K562 (cell line): ENCODE results near the gene VGF. TPM values are rescaled to one million over a fixed set of nuclear protein-coding genes. Genes with fewer than 3 reads are reported as not detected.
A peak's percentile ranks its signal among the peaks of the same experiment; 100 is the strongest.

ENCODE experiments used
- ATAC-seq: fragments of 200-7000 bp; cut with Tn5 transposase; 3 replicates; pipeline ENCODE4 v1.9.1; 2020; ENCODE audit warnings: moderate library complexity
- BruUV-seq: library from RNA; stranded (reverse); fragments of 400-500 nt; replicated peaks from 2 replicates; lab custom pipeline; 2021; lab: Mats Ljungman, UMichigan
- CTCF ChIA-PET: fragments of 300-600 bp; formaldehyde crosslinking; extraction: SDS; loops from one replicate; lab custom pipeline; 2021; ENCODE audit warnings: low intra/inter-chr PET ratio; lab: Yijun Ruan, JAX
- POLR2A ChIA-PET: fragments of 300-600, 350-650 bp; sonication (Branson Sonifier 250); formaldehyde crosslinking; extraction: SDS; loops from one replicate; lab custom pipeline; 2021; ENCODE audit warnings: antibody characterized with exemption, inconsistent platforms; lab: Yijun Ruan, JAX
- DNase-seq, 4 experiments: peaks; one replicate each; pipeline versions ENCODE4 v3.0.0 to v3.0.0-alpha.2; 2011 to 2018; ENCODE audit warnings: low spot score in 3 of 4, mixed read lengths in 3 of 4; ENCODE audit errors: extremely low read depth in 1 of 4
- FAIRE-seq: peaks from 2 replicates; lab custom pipeline; 2011; peaks lifted over from hg19 to GRCh38; lab: Jason Lieb, UNC
- H2AFZ ChIP-seq: 2 replicates; pipeline ENCODE4 v1.6.0; 2011; ENCODE audit warnings: low read depth, low read length, control low read depth, inconsistent platforms
- H3K27ac ChIP-seq: fragments of 200-600 bp; 3 replicates; pipeline ENCODE4 v1.8.0; 2011; ENCODE audit warnings: low read depth, mild to moderate bottlenecking, control low read depth, inconsistent platforms, low read length, moderate library complexity, mixed read lengths; ENCODE audit errors: extremely low read depth
- H3K27me3 ChIP-seq, 2 experiments: fragments of 300-600 bp in 1 of 2; 2 replicates in 1 of 2; 3 replicates in 1 of 2; pipeline versions ENCODE4 v1.6.0 to v1.8.0; 2011; ENCODE audit warnings: inconsistent platforms in 2 of 2, low read length in 2 of 2, mild to moderate bottlenecking in 1 of 2, mixed read lengths in 1 of 2, moderate library complexity in 1 of 2; ENCODE audit not compliant: control insufficient read depth in 2 of 2, insufficient read depth in 2 of 2
- H3K36me3 ChIP-seq: fragments of 300-600 bp; 3 replicates; pipeline ENCODE4 v1.8.0; 2011; ENCODE audit warnings: mild to moderate bottlenecking, low read length, inconsistent platforms; ENCODE audit not compliant: control insufficient read depth, insufficient read depth
- H3K4me1 ChIP-seq, 2 experiments: fragments of 200-600 bp in 1 of 2; replicated peaks in 1 of 2; 2 replicates in 1 of 2; 3 replicates in 1 of 2; pipeline versions ENCODE4 v1.5.1 to v1.8.0; 2011; ENCODE audit warnings: inconsistent platforms in 2 of 2, low read length in 2 of 2, mild to moderate bottlenecking in 1 of 2, mixed read lengths in 1 of 2, moderate library complexity in 1 of 2; ENCODE audit not compliant: control insufficient read depth in 2 of 2, insufficient read depth in 2 of 2
- H3K4me2 ChIP-seq: 2 replicates; pipeline ENCODE4 v1.6.1; 2011; ENCODE audit warnings: low read length, control low read depth, inconsistent platforms, mixed read lengths; ENCODE audit not compliant: insufficient read depth
- H3K4me3 ChIP-seq: fragments of 200-600 bp; sonication (generic), shearing (Covaris generic); 2 replicates; pipeline ENCODE4 v1.5.1; 2016; ENCODE audit warnings: control low read depth, inconsistent platforms
- H3K79me2 ChIP-seq: fragments of 200-600 bp; 3 replicates; pipeline ENCODE4 v1.8.0; 2011; ENCODE audit warnings: low read length, inconsistent platforms; ENCODE audit not compliant: control insufficient read depth, insufficient read depth
- H3K9ac ChIP-seq, 2 experiments: 2 replicates each; pipeline versions ENCODE4 v1.6.0 to v1.6.1; 2011; ENCODE audit warnings: low read depth in 2 of 2, low read length in 2 of 2, control low read depth in 1 of 2, inconsistent platforms in 1 of 2, mild to moderate bottlenecking in 1 of 2, mixed read lengths in 1 of 2; ENCODE audit not compliant: insufficient read depth in 1 of 2
- H3K9me1 ChIP-seq: one replicate; pipeline ENCODE4 v1.6.0; 2011; ENCODE audit warnings: inconsistent platforms, mild to moderate bottlenecking, low read length, moderate library complexity; ENCODE audit not compliant: control insufficient read depth, insufficient read depth
- H3K9me3 ChIP-seq: replicated peaks from 2 replicates; pipeline ENCODE4 v1.5.1; 2011; ENCODE audit warnings: low read depth, low read length, inconsistent platforms; ENCODE audit not compliant: control insufficient read depth, insufficient read depth
- H4K20me1 ChIP-seq: replicated peaks from 2 replicates; pipeline ENCODE4 v1.6.1; 2011; ENCODE audit warnings: low read length, inconsistent platforms, mixed read lengths; ENCODE audit not compliant: control insufficient read depth, insufficient read depth
- ATF3 ChIP-seq, 2 experiments: fragments of 450-650 bp in 1 of 2; sonication (generic) in 1 of 2; formaldehyde crosslinking in 1 of 2; IDR thresholded peaks in 1 of 2; conservative IDR thresholded peaks in 1 of 2; 2 replicates each; pipeline versions ENCODE4 v1.6.1 to v1.8.1; 2016 to 2023; ENCODE audit warnings: mild to moderate bottlenecking in 2 of 2, moderate library complexity in 2 of 2, inconsistent platforms in 1 of 2, missing genetic modification reagents in 1 of 2
- CEBPB ChIP-seq: fragments of 450-650 bp; IDR thresholded peaks from 2 replicates; pipeline ENCODE4 v1.6.1; 2016; ENCODE audit warnings: missing genetic modification characterization, missing compliant biosample characterization
- CEBPG ChIP-seq, 3 experiments: fragments of 200-800 bp in 1 of 3; sonication (Bioruptor generic) in 1 of 3; sonication (generic) in 1 of 3; formaldehyde crosslinking in 1 of 3; IDR thresholded peaks in 2 of 3; conservative IDR thresholded peaks in 1 of 3; 2 replicates each; pipeline versions ENCODE4 v1.6.1 to v1.8.0; 2016 to 2022; ENCODE audit warnings: missing compliant biosample characterization in 2 of 3, missing genetic modification characterization in 2 of 3, mild to moderate bottlenecking in 1 of 3, missing genetic modification reagents in 1 of 3
- ETV6 ChIP-seq, 3 experiments: fragments of 150-350 bp in 1 of 3; sonication (generic) in 1 of 3; formaldehyde crosslinking in 1 of 3; IDR thresholded peaks; 2 replicates each; pipeline versions ENCODE4 v1.6.1 to v1.8.0; 2014 to 2022; ENCODE audit warnings: borderline replicate concordance in 2 of 3, low read depth in 2 of 3, antibody characterized with exemption in 1 of 3, low read length in 1 of 3, mild to moderate bottlenecking in 1 of 3, missing genetic modification reagents in 1 of 3
- STAT6 ChIP-seq: sonication (generic); formaldehyde crosslinking; IDR thresholded peaks from 2 replicates; pipeline ENCODE4 v1.8.1; 2023; ENCODE audit warnings: mild to moderate bottlenecking, missing genetic modification reagents
- ZNF384 ChIP-seq: IDR thresholded peaks from 2 replicates; pipeline ENCODE4 v1.6.1; 2012; ENCODE audit warnings: low read depth, low read length, improper control_type of control experiment
- WGBS: fragments of 100-300 bp; shearing (Covaris generic); methylation state at CpG from one replicate; pipeline ENCODE4 v1.1.6; 2016; ENCODE audit warnings: low coverage, mixed read lengths; ENCODE audit not compliant: insufficient coverage; ENCODE audit errors: missing lambda C conversion rate; 5-methylcytosine and 5-hydroxymethylcytosine counted together
- in situ Hi-C: fragments of 300-500 bp; cut with MboI; formaldehyde crosslinking; loops from 4 replicates; pipeline ENCODE4 v1.15.0; 2018; ENCODE audit warnings: inconsistent platforms, mixed read lengths
- intact Hi-C: fragments of 100-400 bp; cut with micrococcal nuclease; formaldehyde crosslinking; loops from 2 replicates; pipeline ENCODE4 v1.14.2; 2022
- polyA plus RNA-seq, 8 experiments: library from polyadenylated mRNA; depleted of rRNA in 4 of 8; stranded (reverse) in 5 of 8; unstranded in 3 of 8; fragments of >200 nt; fragmentation: Nextera tagmentation in 2 of 8; fragmentation: Illumina TruSeq in 1 of 8; extraction: Ambion mirVana in 2 of 8; extraction: Trizol in 1 of 8; gene quantifications; 2 replicates each; pipeline versions ENCODE4 v1.2.1 to v1.2.3, GENCODE V29; 2011 to 2014; ENCODE audit warnings: inconsistent platforms in 1 of 8, missing spikeins in 1 of 8
- total RNA-seq, 7 experiments: library from RNA; depleted of rRNA in 6 of 7; stranded (reverse); fragments of >200 nt in 6 of 7; fragmentation: Illumina TruSeq in 2 of 7; extraction: Trizol in 2 of 7; gene quantifications; 2 replicates each; pipeline versions ENCODE4 v1.2.1 to v1.2.3, GENCODE V29; 2011 to 2021; ENCODE audit warnings: low replicate concordance in 1 of 7

Gene VGF
- total and polyA plus RNA-seq, 9 of the 15 experiments (the other 6 are each of a cell fraction or from before 2014, with no cell fraction given): 0.03 to 5.7 (median 0.34) TPM

GRCh38 chr7:101186844-101187428, 21.6 kb upstream of the VGF start:
- FAIRE-seq (no peak), ATAC-seq (no peak)
- CTCF ChIA-PET: no interaction called here
- in situ Hi-C loops: no loop called here
- POLR2A ChIA-PET: no interaction called here
- Histone ChIP-seq H2AFZ (no peak overlapping the region), H3K4me3 (no peak overlapping the region)
- TF ChIP-seq STAT6 (CRISPR knock-in tag) (no peak), ATF3 (IDR thresholded peaks at IDR 0.05) (peak; percentile 48; the same call in 1 of the 2 replicates), ATF3 (CRISPR knock-in tag; conservative IDR thresholded peaks at IDR 0.05) (no peak), ZNF384 (0 out of 2 replicates have a peak, but pooled peaks have one; percentile 53), CEBPG (CRISPR knock-in tag; IDR thresholded peaks at IDR 0.05) (no peak), CEBPG (tag; conservative IDR thresholded peaks at IDR 0.05 in 1 of 2, IDR thresholded peaks at IDR 0.05 in 1 of 2) (peak in 1 of 2 experiments; percentile 88; a peak in 2 of 4 replicates), CEBPB (tag) (0 out of 2 replicates have a peak, but pooled peaks have one; percentile 18), ETV6 (IDR thresholded peaks at IDR 0.05; ENCODE audit: borderline replicate concordance in 1 of 2, low read depth in 2 of 2, low read length in 1 of 2) (no peak), ETV6 (CRISPR knock-in tag; IDR thresholded peaks at IDR 0.05; ENCODE audit: borderline replicate concordance) (no peak)
- TF ChIP-seq, all 486 proteins: peak for 4
- Histone ChIP-seq H3K27me3 (peaks cover 0 to 3% of the 10 kb centered on the region in 2 experiments; a peak in 2 of 5 replicates), H3K4me2 (no peak overlapping the region), H4K20me1 (no peaks in the 10 kb centered on the region), H3K9me3 (no peaks in the 10 kb centered on the region), H3K36me3 (no peaks in the 10 kb centered on the region), H3K4me1 (peaks cover 0 to 7% of the 10 kb centered on the region in 2 experiments; a peak in 3 of 5 replicates), H3K27ac (no peak overlapping the region), H3K9ac (no peak overlapping the region), H3K79me2 (no peaks in the 10 kb centered on the region), H3K9me1 (no peaks in the 10 kb centered on the region)
- BruUV-seq: no TSS peak
- DNase-seq: no peak
- intact Hi-C loops: loop anchor here (5.0 kb wide), 1 partner anchor 290 kb away; the partner anchor contains the start of gene ACHE
- WGBS: 35% methylated on average over 4 of the region's 4 CpGs
